AG10803 (cell line): ENCODE data around the gene REX1BD.

Experiments used
- DNase-seq: peaks from one replicate; pipeline ENCODE4 v3.0.0; 2010; ENCODE audit warnings: low read depth
- H3K4me3 ChIP-seq: 2 replicates; pipeline ENCODE4 v1.5.1; 2011; ENCODE audit warnings: mild to moderate bottlenecking, low read length, control low read depth
- TF ChIP-seq, protein P1 (sequence below): conservative IDR thresholded peaks from 2 replicates; pipeline ENCODE4 v1.5.1; 2011; ENCODE audit warnings: mild to moderate bottlenecking, low read length, control low read depth, inconsistent platforms

The REX1BD gene

DNA sequence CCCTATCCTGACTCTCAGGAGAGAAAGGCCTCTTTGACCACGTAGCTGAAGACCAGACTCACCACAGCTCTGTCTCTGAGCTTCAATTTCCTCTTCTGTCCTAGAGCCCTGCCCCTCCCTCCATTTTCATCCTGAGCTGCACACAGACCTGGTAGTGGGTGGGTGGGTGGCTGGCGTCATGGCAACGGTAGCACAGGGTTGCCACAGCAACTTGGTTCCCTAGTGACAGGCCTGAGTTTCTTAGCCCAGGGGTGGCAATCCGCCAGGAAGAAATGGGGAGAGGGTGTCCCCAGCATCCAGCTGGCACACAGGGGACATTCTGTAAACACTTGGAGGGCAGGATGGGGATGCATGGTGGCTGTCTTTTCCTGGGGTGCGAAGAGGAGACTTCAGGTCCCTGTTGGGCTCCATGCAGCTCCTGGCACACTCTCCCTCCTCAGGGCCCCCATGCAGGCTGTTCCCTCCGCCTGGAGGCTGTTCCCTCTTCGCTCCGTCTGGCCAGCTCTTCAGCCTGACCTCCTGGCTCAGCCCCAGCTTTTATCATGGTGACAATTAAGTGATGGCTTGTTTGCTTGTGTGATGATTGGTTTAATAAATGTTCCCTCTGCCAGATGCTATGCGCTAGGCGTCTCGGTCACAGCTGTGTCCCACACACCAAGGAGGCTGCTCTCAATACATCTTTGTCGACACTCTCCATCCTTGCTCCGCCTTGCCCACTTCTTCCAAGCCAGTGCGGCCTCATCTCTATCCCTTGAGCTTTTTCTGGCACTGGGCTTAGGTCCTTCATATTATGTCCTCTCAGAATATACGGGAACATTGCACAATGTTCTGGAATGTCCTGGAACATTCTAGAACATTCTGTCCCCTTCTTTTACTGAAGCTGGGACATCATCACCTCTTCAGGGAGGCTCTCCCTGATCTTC, 40.8 kb downstream of the REX1BD start:
- TF ChIP-seq, protein P1, sequence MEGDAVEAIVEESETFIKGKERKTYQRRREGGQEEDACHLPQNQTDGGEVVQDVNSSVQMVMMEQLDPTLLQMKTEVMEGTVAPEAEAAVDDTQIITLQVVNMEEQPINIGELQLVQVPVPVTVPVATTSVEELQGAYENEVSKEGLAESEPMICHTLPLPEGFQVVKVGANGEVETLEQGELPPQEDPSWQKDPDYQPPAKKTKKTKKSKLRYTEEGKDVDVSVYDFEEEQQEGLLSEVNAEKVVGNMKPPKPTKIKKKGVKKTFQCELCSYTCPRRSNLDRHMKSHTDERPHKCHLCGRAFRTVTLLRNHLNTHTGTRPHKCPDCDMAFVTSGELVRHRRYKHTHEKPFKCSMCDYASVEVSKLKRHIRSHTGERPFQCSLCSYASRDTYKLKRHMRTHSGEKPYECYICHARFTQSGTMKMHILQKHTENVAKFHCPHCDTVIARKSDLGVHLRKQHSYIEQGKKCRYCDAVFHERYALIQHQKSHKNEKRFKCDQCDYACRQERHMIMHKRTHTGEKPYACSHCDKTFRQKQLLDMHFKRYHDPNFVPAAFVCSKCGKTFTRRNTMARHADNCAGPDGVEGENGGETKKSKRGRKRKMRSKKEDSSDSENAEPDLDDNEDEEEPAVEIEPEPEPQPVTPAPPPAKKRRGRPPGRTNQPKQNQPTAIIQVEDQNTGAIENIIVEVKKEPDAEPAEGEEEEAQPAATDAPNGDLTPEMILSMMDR: no peak
- no peak overlapping the region for H3K4me3 ChIP-seq
- DNase-seq: no peak

DNA sequence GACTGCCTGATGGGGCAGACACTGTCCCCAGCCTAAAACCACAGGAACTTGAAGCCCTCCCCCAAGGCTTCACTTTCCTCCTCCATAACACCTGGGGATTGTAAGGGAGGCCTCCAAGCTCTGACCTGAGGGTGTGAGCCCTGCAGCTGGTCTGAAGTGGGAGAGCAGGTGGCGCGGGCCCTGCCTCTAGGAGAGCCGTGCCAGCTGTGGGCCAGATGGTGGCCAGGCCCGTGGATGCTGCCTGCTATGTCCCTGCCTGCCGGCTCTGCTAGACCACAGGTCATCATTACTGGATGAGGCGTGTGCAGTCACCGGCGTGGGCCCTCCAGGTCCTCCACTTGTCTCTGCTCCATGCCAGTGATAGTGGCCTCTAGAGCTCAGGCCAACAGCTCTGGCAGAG, 44.7 kb downstream of the REX1BD start:
- no peak overlapping the region for H3K4me3 ChIP-seq
- TF ChIP-seq, protein P1: no peak
- no peak for DNase-seq

GRCh38 chr19:18634612-18635297, 46.2 kb downstream of the REX1BD start:
- TF ChIP-seq, protein P1: no peak
- DNase-seq: peak; percentile 53

DNA sequence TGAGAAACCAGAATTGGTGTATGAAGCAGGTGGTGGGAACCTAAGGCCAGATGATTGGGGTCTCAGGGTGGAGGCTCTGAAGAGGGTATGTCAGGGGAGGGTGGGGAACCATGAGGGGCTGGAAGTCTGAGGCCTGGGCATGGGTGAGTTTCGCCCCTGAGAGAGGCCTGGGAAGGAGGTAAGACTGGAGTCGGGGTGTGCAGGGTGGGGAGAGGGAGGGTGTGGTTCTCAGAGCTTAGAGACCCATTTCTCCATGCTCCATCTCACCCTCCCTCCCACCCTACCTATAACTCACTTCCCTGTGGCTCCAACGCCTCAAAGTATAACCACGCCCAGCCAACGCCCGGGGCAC, 47.2 kb downstream of the REX1BD start:
- H3K4me3 ChIP-seq: no peak overlapping the region
- no peak for DNase-seq
- TF ChIP-seq, protein P1: no peak

More at GRCh38 chr19:18634612-18635297, 46.2 kb downstream of the REX1BD start:
- H3K4me3 ChIP-seq: no peak overlapping the region

- peak; percentile 91 for DNase-seq
- H3K4me3 ChIP-seq: peak overlapping the region; percentile 83
- TF ChIP-seq, protein P1: no peak
Measured at GRCh38 chr19:18636183-18636968, 47.8 kb downstream of the REX1BD start.

GRCh38 chr19:18636969-18637629, 48.5 kb downstream of the REX1BD start, which contains the start of gene KLHL26:
KLHL26 (plus strand) TSS chr19:18637028; CDS start chr19:18637055, 27 bp downstream.
- peak within 1 kb of the TSS; percentile 83 for H3K4me3 ChIP-seq
- DNase-seq: no peak
- TF ChIP-seq, protein P1: no peak
